ENCODE measurements around the gene OPALIN. TPM values are rescaled to one million over a fixed set of nuclear protein-coding genes. Genes with fewer than 3 reads are reported as not detected.

Gene OPALIN
- total RNA-seq, 2 donors from 2014 or later = not detected

GRCh38 chr10:96346295-96346694 lies 12.5 kb downstream of the OPALIN start:
- Histone ChIP-seq H3K4me3 (no peak overlapping the region), H3K36me3 (no peaks in the 10 kb centered on the region), H3K4me1 (ENCODE audit: control insufficient read depth in 1 of 2, low read depth in 2 of 2) (no peaks in the 10 kb centered on the region), H3K27me3 (replicated peaks; ENCODE audit: insufficient read depth) (no peaks in the 10 kb centered on the region), H3K27ac (no peak overlapping the region), H3K9me3 (peaks cover 7% of the 10 kb centered on the region)
- TF ChIP-seq CTCF (IDR thresholded peaks at IDR 0.05) = no peak
- ATAC-seq (ENCODE audit: insufficient number of reproducible peaks, low FRiP score, low read depth) (no peak), DNase-seq (ENCODE audit: low spot score) (no peak)

DNA sequence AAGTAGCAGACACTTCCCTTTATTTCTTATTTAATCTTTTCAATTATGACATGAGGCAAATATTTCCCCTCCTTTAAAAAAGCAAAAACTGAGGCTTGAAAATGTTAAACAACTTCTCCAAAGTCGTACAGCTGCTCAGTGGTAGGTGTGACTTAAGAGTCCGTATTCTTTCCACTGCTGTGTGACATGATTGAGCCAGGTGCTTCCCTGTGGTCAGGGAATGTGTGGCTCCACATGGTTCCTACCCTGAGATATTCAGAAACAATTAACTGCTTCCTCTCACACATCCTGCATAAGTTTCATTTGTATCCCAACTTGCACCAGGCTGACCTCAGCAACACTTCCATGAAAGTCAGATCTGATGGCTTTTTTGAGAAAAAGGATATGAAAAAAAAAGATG lies 13.6 kb downstream of the OPALIN start:
- no peak for ATAC-seq (ENCODE audit: insufficient number of reproducible peaks, low FRiP score, low read depth)

GRCh38 chr10:96344178-96344577 lies 14.6 kb downstream of the OPALIN start:
- TF ChIP-seq CTCF (IDR thresholded peaks at IDR 0.05) = no peak
- no peaks in the 10 kb centered on the region for H3K36me3 ChIP-seq
- no peak overlapping the region for H3K27ac ChIP-seq
- no peak overlapping the region for H3K4me3 ChIP-seq
- ATAC-seq (ENCODE audit: insufficient number of reproducible peaks, low FRiP score, low read depth) = no peak
- DNase-seq (ENCODE audit: low spot score) = no peak
- peaks cover 7% of the 10 kb centered on the region for H3K9me3 ChIP-seq
- H3K27me3 ChIP-seq (replicated peaks; ENCODE audit: insufficient read depth) = no peaks in the 10 kb centered on the region
- H3K4me1 ChIP-seq (ENCODE audit: control insufficient read depth in 1 of 2, low read depth in 2 of 2) = no peaks in the 10 kb centered on the region

More for the DNA sequence above, 13.6 kb downstream of the OPALIN start:
- H3K27ac ChIP-seq = no peak overlapping the region
- H3K36me3 ChIP-seq = no peaks in the 10 kb centered on the region
- DNase-seq (ENCODE audit: low spot score) = no peak
- no peak for TF ChIP-seq CTCF (IDR thresholded peaks at IDR 0.05)
- peaks cover 7% of the 10 kb centered on the region for H3K9me3 ChIP-seq
- H3K27me3 ChIP-seq (replicated peaks; ENCODE audit: insufficient read depth) = no peaks in the 10 kb centered on the region
- no peak overlapping the region for H3K4me3 ChIP-seq
- no peaks in the 10 kb centered on the region for H3K4me1 ChIP-seq (ENCODE audit: control insufficient read depth in 1 of 2, low read depth in 2 of 2)

DNA sequence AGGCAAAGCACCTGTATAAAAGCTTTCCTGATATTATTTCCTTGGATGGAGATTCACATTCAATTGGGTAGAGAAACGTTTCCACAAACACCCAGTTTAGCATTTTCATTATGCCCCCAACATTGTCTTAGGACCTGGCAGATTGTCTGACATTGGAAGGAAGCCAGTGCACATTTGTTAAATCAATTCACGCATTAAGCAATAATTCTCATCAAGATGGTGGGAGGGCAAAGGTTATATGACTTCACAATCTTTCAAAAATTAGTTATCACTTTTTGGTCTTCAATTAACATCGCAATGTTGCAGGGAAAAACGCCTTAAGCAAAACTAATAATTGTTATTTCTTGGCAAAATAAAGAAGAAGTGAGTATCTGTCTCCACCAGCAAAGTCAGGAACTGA lies 16.4 kb downstream of the OPALIN start:
- no peak for ATAC-seq (ENCODE audit: insufficient number of reproducible peaks, low FRiP score, low read depth)

More for the DNA sequence above, 16.4 kb downstream of the OPALIN start:
- no peak for TF ChIP-seq CTCF (IDR thresholded peaks at IDR 0.05)
- no peak for DNase-seq (ENCODE audit: low spot score)
- no peak overlapping the region for H3K4me3 ChIP-seq
- H3K4me1 ChIP-seq (ENCODE audit: control insufficient read depth in 1 of 2, low read depth in 2 of 2) = no peaks in the 10 kb centered on the region
- H3K27me3 ChIP-seq (replicated peaks; ENCODE audit: insufficient read depth) = no peaks in the 10 kb centered on the region
- no peak overlapping the region for H3K27ac ChIP-seq
- peaks cover 7% of the 10 kb centered on the region for H3K9me3 ChIP-seq
- H3K36me3 ChIP-seq = no peaks in the 10 kb centered on the region
